Measurements from ENCODE around the gene LCA5. TPM values are rescaled to one million over a fixed set of nuclear protein-coding genes. Genes with fewer than 3 reads are reported as not detected.
A peak's percentile ranks its signal among the peaks of the same experiment; 100 is the strongest.

Gene LCA5
- total RNA-seq, 4 donors from 2014 or later: 0.37 to 2.2 (median 1.6) TPM; not detected in 1

GRCh38 chr6:79551401-79551800, 14.2 kb upstream of the LCA5 start:
- DNase-seq: no peak
- intact Hi-C loops (cut with DNase I; ENCODE audit: low total_unique reads): no loop called here
- in situ Hi-C loops (cut with MboI; ENCODE audit: low pct_ligation_motif_present in 1 of 4, low pct_unique_long_range_greater_than_20kb in 1 of 4, low sequenced_read_pairs in 3 of 4): no loop called here

DNA sequence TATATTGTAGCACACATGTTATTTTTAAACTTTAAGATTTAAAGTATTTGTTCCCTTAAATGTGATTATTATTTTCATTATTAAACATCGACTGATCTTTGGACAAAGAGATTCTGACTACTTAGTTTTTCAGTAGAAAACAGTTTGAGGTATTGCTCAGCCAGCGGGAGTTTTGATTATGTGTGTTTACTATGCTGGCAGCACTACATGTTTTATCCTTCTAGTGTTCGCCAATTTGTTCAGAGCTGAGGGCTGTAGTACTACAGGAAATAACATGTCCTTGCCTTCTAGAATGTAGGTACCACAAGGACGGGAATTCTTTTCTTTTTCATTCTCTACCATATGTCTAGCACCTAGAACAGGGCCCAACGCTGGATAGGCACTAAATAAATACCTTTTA, 11.1 kb upstream of the LCA5 start:
- WGBS, 2 donors (ENCODE audit: low coverage in 1 of 2): 89 to 92% methylated on average over 5 of the region's 5 CpGs
- H3K4me3 ChIP-seq: no peak overlapping the region
- H3K4me1 ChIP-seq: peaks cover 8 to 28% (median 13%) of the 10 kb centered on the region in 4 donors
- intact Hi-C loops (cut with DNase I; ENCODE audit: low total_unique reads): no loop called here
- H3K27ac ChIP-seq: no peak overlapping the region
- no peaks in the 10 kb centered on the region for H3K36me3 ChIP-seq
- no peaks in the 10 kb centered on the region for H3K9me3 ChIP-seq
- H3K27me3 ChIP-seq: no peaks in the 10 kb centered on the region
- TF ChIP-seq EP300 (IDR thresholded peaks at IDR 0.05; ENCODE audit: low read depth): no peak
- no peak for TF ChIP-seq POLR2A (IDR thresholded peaks at IDR 0.05)
- TF ChIP-seq POLR2AphosphoS5 (IDR thresholded peaks at IDR 0.05): no peak
- no peak for TF ChIP-seq CTCF (IDR thresholded peaks at IDR 0.05)
- DNase-seq: no peak
- in situ Hi-C loops (cut with MboI; ENCODE audit: low pct_ligation_motif_present in 1 of 4, low pct_unique_long_range_greater_than_20kb in 1 of 4, low sequenced_read_pairs in 3 of 4): no loop called here

More at GRCh38 chr6:79551401-79551800, 14.2 kb upstream of the LCA5 start:
- WGBS, 2 donors (ENCODE audit: low coverage in 1 of 2): 52 to 67% methylated on average over 1 to 2 of the region's 2 CpGs
- H3K36me3 ChIP-seq: no peaks in the 10 kb centered on the region
- no peak overlapping the region for H3K27ac ChIP-seq
- H3K27me3 ChIP-seq: no peaks in the 10 kb centered on the region
- peaks cover 0 to 2% (median 0%) of the 10 kb centered on the region in 4 donors for H3K4me1 ChIP-seq
- H3K9me3 ChIP-seq: no peaks in the 10 kb centered on the region
- no peak overlapping the region for H3K4me3 ChIP-seq
- TF ChIP-seq POLR2AphosphoS5 (IDR thresholded peaks at IDR 0.05) (no peak), CTCF (IDR thresholded peaks at IDR 0.05) (no peak), POLR2A (IDR thresholded peaks at IDR 0.05) (no peak), EP300 (IDR thresholded peaks at IDR 0.05; ENCODE audit: low read depth) (no peak)

- in situ Hi-C loops (cut with MboI; ENCODE audit: low pct_ligation_motif_present in 1 of 4, low pct_unique_long_range_greater_than_20kb in 1 of 4, low sequenced_read_pairs in 3 of 4): no loop called here
- H3K4me1 ChIP-seq: peaks cover 8 to 28% (median 13%) of the 10 kb centered on the region in 4 donors
- H3K9me3 ChIP-seq: no peaks in the 10 kb centered on the region
- H3K36me3 ChIP-seq: no peaks in the 10 kb centered on the region
- DNase-seq: no peak
- intact Hi-C loops (cut with DNase I; ENCODE audit: low total_unique reads): no loop called here
- peak overlapping the region; percentile 54 to 78 (median 68) for H3K27ac ChIP-seq
- no peak overlapping the region for H3K4me3 ChIP-seq
- WGBS, 2 donors (ENCODE audit: low coverage in 1 of 2): 33 to 57% methylated on average over 2 to 3 of the region's 3 CpGs
- no peaks in the 10 kb centered on the region for H3K27me3 ChIP-seq
- TF ChIP-seq CTCF (IDR thresholded peaks at IDR 0.05) (no peak), EP300 (IDR thresholded peaks at IDR 0.05; ENCODE audit: low read depth) (no peak), POLR2AphosphoS5 (IDR thresholded peaks at IDR 0.05) (no peak), POLR2A (IDR thresholded peaks at IDR 0.05) (no peak)
Measured at GRCh38 chr6:79546186-79546585, 9.0 kb upstream of the LCA5 start.

DNA sequence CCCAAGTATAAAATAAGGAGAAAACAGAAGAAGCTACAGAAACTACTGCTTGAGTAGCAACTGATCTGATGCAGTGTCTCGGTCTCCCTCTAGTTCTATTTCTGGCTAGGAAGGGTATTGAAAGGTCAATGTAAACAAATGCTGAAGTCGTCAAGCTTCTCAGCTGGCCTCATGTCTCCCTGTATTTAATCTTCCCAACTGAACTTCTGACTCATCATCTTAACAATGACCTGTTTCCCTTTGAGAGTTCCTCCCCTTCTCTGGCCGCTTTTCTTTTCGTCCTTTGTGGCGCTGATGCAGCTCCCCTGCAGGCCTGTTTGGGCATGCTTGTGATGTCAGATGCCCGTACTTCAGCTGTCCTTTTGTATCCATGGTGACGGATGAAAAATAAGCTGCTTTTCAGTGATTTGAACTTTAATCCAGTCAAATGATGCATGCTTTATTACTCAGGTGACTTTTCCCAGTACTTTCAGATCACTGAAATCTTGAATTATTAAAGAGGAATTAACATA, 7.8 kb upstream of the LCA5 start:
- WGBS, 2 donors (ENCODE audit: low coverage in 1 of 2): 16 to 17% methylated on average over 6 to 7 of the region's 7 CpGs
- H3K27me3 ChIP-seq: no peaks in the 10 kb centered on the region
- in situ Hi-C loops (cut with MboI; ENCODE audit: low pct_ligation_motif_present in 1 of 4, low pct_unique_long_range_greater_than_20kb in 1 of 4, low sequenced_read_pairs in 3 of 4): no loop called here
- no peaks in the 10 kb centered on the region for H3K36me3 ChIP-seq
- intact Hi-C loops (cut with DNase I; ENCODE audit: low total_unique reads): no loop called here
- H3K9me3 ChIP-seq: no peaks in the 10 kb centered on the region
- TF ChIP-seq POLR2A (IDR thresholded peaks at IDR 0.05) (no peak), EP300 (IDR thresholded peaks at IDR 0.05; ENCODE audit: low read depth) (peak; percentile 5), POLR2AphosphoS5 (IDR thresholded peaks at IDR 0.05) (peak; percentile 47 to 62 (median 56)), CTCF (IDR thresholded peaks at IDR 0.05) (peak; percentile 39 to 73 (median 54))
- H3K27ac ChIP-seq: peak overlapping the region; percentile 54 to 78 (median 68)
- H3K4me1 ChIP-seq: peaks cover 8 to 28% (median 13%) of the 10 kb centered on the region in 4 donors
- DNase-seq: peak; percentile 53
- H3K4me3 ChIP-seq: peak overlapping the region in 2 of 4 donors; percentile 8 to 10
